22Rv1 (cell line): ENCODE data around the gene ZNF619.

ENCODE experiments used
- CTCF ChIP-seq: fragments of 450-650 bp; IDR thresholded peaks from 2 replicates; pipeline ENCODE4 v1.5.1; 2017; ENCODE audit warnings: mild to moderate bottlenecking
- ZFX ChIP-seq: fragments of 450-650 bp; IDR thresholded peaks from 2 replicates; pipeline ENCODE4 v1.6.1; 2017; ENCODE audit warnings: antibody characterized with exemption, borderline replicate concordance

GRCh38 chr3:40477666-40478065, 744 bp downstream of the ZNF619 start:
- TF ChIP-seq CTCF (no peak), ZFX (no peak)
